Ectodermal cell (in vitro differentiated cells): Measurements from ENCODE around the gene TMEM150C.
"Not testable (repeated sequence)": the region's sequence is repeated elsewhere in the genome, so short reads cannot be mapped to it uniquely, and the experiment has no call there.

Experiments
- H3K27ac ChIP-seq: 2 replicates; pipeline ENCODE4 v1.7.0; 2013; ENCODE audit warnings: mild to moderate bottlenecking, low read depth, low read length; ENCODE audit not compliant: insufficient read depth, poor library complexity, severe bottlenecking
- H3K27me3 ChIP-seq: 2 replicates; pipeline ENCODE4 v1.7.0; 2013; ENCODE audit warnings: mild to moderate bottlenecking, low read length; ENCODE audit not compliant: insufficient read depth, control insufficient read depth, poor library complexity, severe bottlenecking
- H3K36me3 ChIP-seq: one replicate; pipeline ENCODE4 v1.7.0; 2013; ENCODE audit warnings: low read length; ENCODE audit not compliant: control insufficient read depth, insufficient read depth
- H3K4me1 ChIP-seq: one replicate; pipeline ENCODE4 v1.7.0; 2013; ENCODE audit warnings: low read length; ENCODE audit not compliant: control insufficient read depth, insufficient read depth
- H3K4me3 ChIP-seq: 2 replicates; pipeline ENCODE4 v1.7.0; 2013; ENCODE audit warnings: low read depth, low read length, control low read depth; ENCODE audit not compliant: insufficient read depth
- H3K9me3 ChIP-seq: 2 replicates; pipeline ENCODE4 v1.7.0; 2013; ENCODE audit warnings: mild to moderate bottlenecking, low read length, moderate library complexity; ENCODE audit not compliant: control insufficient read depth
- WGBS, 2 experiments: methylation state at CpG; one replicate each; pipeline ENCODE4 v1.1.7; 2013; ENCODE audit warnings: missing lambda C conversion rate in 2 of 2; 5-methylcytosine and 5-hydroxymethylcytosine counted together

Gene TMEM150C

GRCh38 chr4:82569727-82570126 lies 7.9 kb upstream of the TMEM150C start:
- no peak overlapping the region for H3K27ac ChIP-seq
- H3K36me3 ChIP-seq = no peaks in the 10 kb centered on the region
- no peaks in the 10 kb centered on the region for H3K9me3 ChIP-seq
- no peaks in the 10 kb centered on the region for H3K4me1 ChIP-seq
- no peak overlapping the region for H3K4me3 ChIP-seq
- 47 to 68% methylated on average over 1 to 3 of the region's 3 CpGs for WGBS, 2 experiments
- H3K27me3 ChIP-seq = no peaks in the 10 kb centered on the region

DNA sequence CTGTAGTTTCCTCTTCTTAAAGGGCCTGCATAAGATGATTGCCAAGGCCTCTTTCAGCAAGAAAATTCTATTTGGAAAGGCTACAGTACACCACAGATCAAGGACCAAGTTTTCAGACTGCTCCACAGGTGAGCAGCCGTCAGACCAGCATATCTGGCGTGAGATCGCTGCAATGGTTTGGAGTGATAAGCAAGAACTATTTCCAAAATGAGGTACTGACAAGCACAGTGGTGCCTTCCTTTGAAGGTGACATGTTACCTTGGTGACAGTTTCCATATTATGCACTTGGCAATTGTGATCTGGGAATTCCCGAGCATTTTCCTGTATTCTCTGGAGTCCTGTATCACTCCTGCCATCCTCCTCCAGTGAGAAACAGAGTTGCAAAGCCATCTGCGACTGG lies 7.3 kb upstream of the TMEM150C start:
- 93 to 95% methylated on average over 5 of the region's 5 CpGs for WGBS, 2 experiments
- Histone ChIP-seq H3K27ac (no peak overlapping the region), H3K9me3 (no peaks in the 10 kb centered on the region), H3K27me3 (no peaks in the 10 kb centered on the region), H3K4me1 (no peaks in the 10 kb centered on the region), H3K4me3 (no peak overlapping the region), H3K36me3 (no peaks in the 10 kb centered on the region)

DNA sequence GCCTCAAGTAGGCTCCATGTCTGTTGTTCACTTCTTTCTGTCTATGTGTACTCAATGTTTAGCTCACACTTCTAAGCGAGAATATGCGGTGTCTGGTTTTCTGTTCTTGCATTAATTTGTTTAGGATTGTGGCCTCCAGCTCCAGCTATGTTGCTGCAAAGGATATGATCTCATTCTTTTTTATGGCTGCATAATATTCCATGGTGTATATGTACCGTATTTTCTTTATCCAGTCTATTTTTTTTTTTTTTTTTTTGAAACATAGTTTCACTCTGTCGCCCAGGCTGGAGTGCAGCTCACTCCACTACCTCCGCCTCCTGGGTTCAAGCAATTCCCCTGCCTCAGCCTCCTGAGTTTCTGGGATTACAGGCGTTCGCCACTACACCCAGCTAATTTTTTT lies 5.7 kb upstream of the TMEM150C start:
- Histone ChIP-seq H3K27ac (no peak overlapping the region), H3K36me3 (no peaks in the 10 kb centered on the region), H3K4me1 (no peaks in the 10 kb centered on the region), H3K4me3 (no peak overlapping the region), H3K27me3 (no peaks in the 10 kb centered on the region), H3K9me3 (no peaks in the 10 kb centered on the region)
- 89 to 93% methylated on average over 6 to 7 of the region's 7 CpGs for WGBS, 2 experiments

DNA sequence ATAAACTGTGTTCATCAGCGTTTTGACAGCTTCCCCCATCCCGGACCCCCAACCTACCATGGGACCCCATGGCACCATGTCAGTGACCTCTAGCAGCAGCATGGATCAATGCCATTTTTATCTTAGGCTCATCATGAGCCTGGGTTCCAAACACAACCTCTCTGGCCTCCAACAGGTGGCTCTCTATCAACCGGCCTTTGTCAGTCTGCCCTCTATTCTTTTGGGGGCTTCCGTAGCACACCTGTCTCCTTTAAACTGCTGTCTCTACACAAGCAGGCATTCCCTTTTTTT lies 721 bp upstream of the TMEM150C start:
- WGBS, 2 experiments = 72 to 79% methylated on average over 4 of the region's 4 CpGs
- H3K27ac ChIP-seq = no peak overlapping the region
- peaks cover 7% of the 10 kb centered on the region for H3K4me1 ChIP-seq
- H3K4me3 ChIP-seq = peak overlapping the region; percentile 58
- no peaks in the 10 kb centered on the region for H3K36me3 ChIP-seq
- H3K27me3 ChIP-seq = peaks cover 18% of the 10 kb centered on the region
- no peaks in the 10 kb centered on the region for H3K9me3 ChIP-seq

GRCh38 chr4:82560853-82561785 lies 669 bp downstream of the TMEM150C start:
- Histone ChIP-seq H3K9me3 (no peaks in the 10 kb centered on the region), H3K36me3 (no peaks in the 10 kb centered on the region), H3K27ac (no peak overlapping the region), H3K4me3 (peak overlapping the region; percentile 58), H3K27me3 (peaks cover 18% of the 10 kb centered on the region), H3K4me1 (peaks cover 7% of the 10 kb centered on the region)
- 14% methylated on average over 61 of the region's 61 CpGs for WGBS, 2 experiments

DNA sequence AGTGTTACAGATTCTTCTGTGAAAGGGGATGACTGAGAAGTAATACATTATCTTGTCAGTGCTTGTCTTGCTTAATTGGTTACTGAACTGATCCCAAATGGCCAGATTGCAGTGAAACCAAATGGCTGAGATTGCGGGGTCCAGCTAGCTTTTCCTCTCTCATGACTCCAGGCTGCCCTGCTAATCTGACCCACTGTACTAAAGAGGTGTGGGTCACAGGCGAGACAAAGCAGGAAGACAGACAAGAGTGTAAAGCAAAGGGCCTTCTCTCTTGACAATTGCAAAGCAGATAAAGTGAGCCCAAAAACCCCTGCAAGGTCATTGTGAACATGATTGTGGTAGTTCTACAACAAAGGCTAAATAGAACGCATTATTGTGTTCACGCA lies 2.1 kb downstream of the TMEM150C start:
- no peak overlapping the region for H3K4me3 ChIP-seq
- no peak overlapping the region for H3K27ac ChIP-seq
- H3K27me3 ChIP-seq = peaks cover 18% of the 10 kb centered on the region
- 78 to 90% methylated on average over 2 to 3 of the region's 4 CpGs for WGBS, 2 experiments
- peaks cover 7% of the 10 kb centered on the region for H3K4me1 ChIP-seq
- no peaks in the 10 kb centered on the region for H3K36me3 ChIP-seq
- H3K9me3 ChIP-seq = no peaks in the 10 kb centered on the region

DNA sequence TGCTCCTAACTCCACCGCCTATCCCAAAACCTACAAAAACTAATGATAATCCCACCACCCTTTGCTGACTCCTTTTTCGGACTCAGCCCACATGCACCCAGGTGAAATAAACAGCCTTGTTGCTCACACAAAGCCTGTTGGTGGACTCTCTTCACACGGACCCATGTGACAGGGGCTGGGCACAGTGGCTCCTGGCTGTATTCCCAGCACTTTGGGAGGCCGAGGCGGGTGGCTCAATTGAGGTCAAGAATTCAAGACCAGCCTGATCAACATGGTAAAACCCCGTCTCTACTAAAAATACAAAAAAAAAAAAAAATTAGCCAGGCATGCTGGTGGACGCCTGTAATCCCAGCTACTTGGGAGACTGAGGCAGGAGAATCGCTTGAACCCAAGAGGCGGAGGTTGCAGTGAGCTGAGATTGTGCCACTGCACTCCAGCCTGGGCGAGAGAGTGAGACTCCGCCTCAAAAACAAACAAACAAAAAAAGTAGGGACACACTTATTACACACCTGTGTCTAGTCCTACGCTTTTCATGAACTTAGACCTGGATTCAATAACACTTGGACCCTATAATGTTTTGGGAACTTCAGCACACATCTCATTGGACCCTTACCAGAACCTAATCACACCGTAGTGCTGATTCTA lies 2.6 kb downstream of the TMEM150C start:
- 88 to 89% methylated on average over 13 of the region's 13 CpGs for WGBS, 2 experiments
- H3K27me3 ChIP-seq = peaks cover 18% of the 10 kb centered on the region
- not testable (repeated sequence) for H3K9me3 ChIP-seq, H3K27ac ChIP-seq, H3K4me1 ChIP-seq, H3K36me3 ChIP-seq, H3K4me3 ChIP-seq

- H3K36me3 ChIP-seq = no peaks in the 10 kb centered on the region
Observed at GRCh38 chr4:82555276-82555675, 6.5 kb downstream of the TMEM150C start.

DNA sequence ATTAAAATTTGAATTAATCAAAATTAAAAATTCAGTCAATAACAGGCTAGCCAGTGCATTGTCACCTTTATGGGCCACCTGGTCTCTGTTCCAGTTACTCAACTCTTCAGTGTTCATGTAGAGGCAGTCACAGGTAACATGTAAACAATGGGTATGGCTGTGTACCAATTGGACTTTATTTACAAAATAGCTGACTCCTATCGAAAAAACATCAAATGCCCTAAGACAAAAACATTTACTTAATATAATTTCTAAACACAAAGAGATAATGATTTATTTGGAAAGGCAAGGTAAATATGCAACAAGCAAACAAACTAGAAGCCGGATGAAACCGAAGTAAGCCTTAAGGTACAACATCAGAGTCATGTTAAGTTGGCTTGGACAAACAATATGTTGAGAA lies 8.8 kb downstream of the TMEM150C start:
- Histone ChIP-seq H3K4me3 (no peak overlapping the region), H3K36me3 (no peaks in the 10 kb centered on the region), H3K27ac (no peak overlapping the region), H3K27me3 (no peaks in the 10 kb centered on the region), H3K9me3 (no peaks in the 10 kb centered on the region), H3K4me1 (no peaks in the 10 kb centered on the region)
- 95 to 100% methylated on average over 2 of the region's 3 CpGs for WGBS, 2 experiments

More at GRCh38 chr4:82555276-82555675, 6.5 kb downstream of the TMEM150C start:
- Histone ChIP-seq H3K4me1 (peaks cover 7% of the 10 kb centered on the region), H3K27ac (no peak overlapping the region), H3K27me3 (peaks cover 7% of the 10 kb centered on the region), H3K4me3 (no peak overlapping the region), H3K9me3 (no peaks in the 10 kb centered on the region)
- 77 to 92% methylated on average over 3 of the region's 3 CpGs for WGBS, 2 experiments

GRCh38 chr4:82551734-82552133 lies 10.1 kb downstream of the TMEM150C start:
- no peak overlapping the region for H3K4me3 ChIP-seq
- H3K27me3 ChIP-seq = no peaks in the 10 kb centered on the region
- H3K36me3 ChIP-seq = no peaks in the 10 kb centered on the region
- no peaks in the 10 kb centered on the region for H3K4me1 ChIP-seq
- 68 to 94% methylated on average over 1 to 2 of the region's 2 CpGs for WGBS, 2 experiments
- H3K9me3 ChIP-seq = no peaks in the 10 kb centered on the region
- H3K27ac ChIP-seq = no peak overlapping the region
